GM15510 (cell line): ENCODE measurements around the gene ATF7IP.

Experiments used
- POLR2A ChIP-seq: IDR thresholded peaks from 3 replicates; pipeline ENCODE4 v1.6.1; 2011; ENCODE audit warnings: borderline replicate concordance; ENCODE audit not compliant: insufficient read length; ENCODE audit errors: extremely low read depth

Gene ATF7IP

GRCh38 chr12:14402697-14403096, 37.2 kb downstream of the ATF7IP start:
- TF ChIP-seq POLR2A = no peak

GRCh38 chr12:14403293-14403692, 37.8 kb downstream of the ATF7IP start:
- no peak for TF ChIP-seq POLR2A

- no peak for TF ChIP-seq POLR2A
Observed at GRCh38 chr12:14403711-14404196, 38.3 kb downstream of the ATF7IP start.

- no peak for TF ChIP-seq POLR2A
Observed at GRCh38 chr12:14408208-14408607, 42.7 kb downstream of the ATF7IP start.

- no peak for TF ChIP-seq POLR2A
Observed at GRCh38 chr12:14410177-14410576, 44.7 kb downstream of the ATF7IP start.

- TF ChIP-seq POLR2A = no peak
Observed at GRCh38 chr12:14410841-14411569, 45.5 kb downstream of the ATF7IP start.

- no peak for TF ChIP-seq POLR2A
Observed at GRCh38 chr12:14416658-14417057, 51.2 kb downstream of the ATF7IP start.

GRCh38 chr12:14417715-14418114, 52.2 kb downstream of the ATF7IP start:
- TF ChIP-seq POLR2A = no peak

GRCh38 chr12:14418451-14418890, 53.0 kb downstream of the ATF7IP start:
- no peak for TF ChIP-seq POLR2A

GRCh38 chr12:14422516-14423230, 57.2 kb downstream of the ATF7IP start:
- TF ChIP-seq POLR2A = no peak

- TF ChIP-seq POLR2A = no peak
Observed at GRCh38 chr12:14424545-14424944, 59.1 kb downstream of the ATF7IP start.

GRCh38 chr12:14426792-14427191, 61.3 kb downstream of the ATF7IP start:
- TF ChIP-seq POLR2A = no peak

GRCh38 chr12:14427929-14428328, 62.4 kb downstream of the ATF7IP start:
- TF ChIP-seq POLR2A = no peak

GRCh38 chr12:14430394-14430986, 65.0 kb downstream of the ATF7IP start:
- TF ChIP-seq POLR2A = no peak

- TF ChIP-seq POLR2A = no peak
Observed at GRCh38 chr12:14431975-14432374, 66.5 kb downstream of the ATF7IP start.
